Stimulated activated naive CD8-positive, alpha-beta T cell treated with anti-CD3 and anti-CD28 coated beads, Interleukin-15, Interleukin-2, amounts not matched to agents 100 ng/mL and 50 ng/mL, for 24 hours (primary cell): ENCODE results near the gene DNM1.

Experiments used
- H3K27ac Mint-ChIP-seq: one replicate; pipeline ENCODE4 v1.8.0; 2021; ENCODE audit warnings: mild to moderate bottlenecking, mixed read lengths
- H3K27me3 Mint-ChIP-seq: one replicate; pipeline ENCODE4 v1.8.0; 2021; ENCODE audit warnings: mixed read lengths
- H3K36me3 Mint-ChIP-seq: one replicate; pipeline ENCODE4 v1.8.0; 2021; ENCODE audit warnings: low read depth, mixed read lengths
- H3K4me1 Mint-ChIP-seq: one replicate; pipeline ENCODE4 v1.8.0; 2021; ENCODE audit warnings: low read depth, mixed read lengths
- H3K4me3 Mint-ChIP-seq: one replicate; pipeline ENCODE4 v1.8.0; 2021; ENCODE audit warnings: mild to moderate bottlenecking, mixed read lengths
- H3K9me3 Mint-ChIP-seq: one replicate; pipeline ENCODE4 v1.8.0; 2021; ENCODE audit warnings: mixed read lengths

DNM1 gene

DNA sequence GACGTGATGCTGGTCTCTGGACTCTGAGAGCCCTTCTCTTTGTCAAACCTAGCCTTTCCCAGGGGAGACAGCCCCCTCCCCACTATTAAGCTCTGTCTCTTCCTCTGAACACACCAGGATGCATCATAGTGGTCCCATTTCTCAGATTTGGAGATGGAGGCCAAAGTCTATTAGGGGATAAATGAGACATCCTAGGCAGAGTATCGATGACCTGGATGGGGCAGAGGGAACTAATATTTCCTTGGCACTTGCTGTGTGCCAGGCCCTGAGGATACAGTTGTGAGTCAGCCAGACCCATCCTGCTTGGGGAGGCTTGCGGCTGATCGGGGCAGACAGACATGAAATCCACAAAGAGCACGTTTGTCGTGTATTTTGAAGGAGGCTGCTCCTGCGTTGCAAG, 5.2 kb downstream of the DNM1 start:
- no peak overlapping the region for H3K4me3 Mint-ChIP-seq
- peaks cover 23% of the 10 kb centered on the region for H3K27me3 Mint-ChIP-seq
- peaks cover 7% of the 10 kb centered on the region for H3K4me1 Mint-ChIP-seq
- no peaks in the 10 kb centered on the region for H3K36me3 Mint-ChIP-seq
- H3K9me3 Mint-ChIP-seq: no peaks in the 10 kb centered on the region
- H3K27ac Mint-ChIP-seq: no peak overlapping the region

DNA sequence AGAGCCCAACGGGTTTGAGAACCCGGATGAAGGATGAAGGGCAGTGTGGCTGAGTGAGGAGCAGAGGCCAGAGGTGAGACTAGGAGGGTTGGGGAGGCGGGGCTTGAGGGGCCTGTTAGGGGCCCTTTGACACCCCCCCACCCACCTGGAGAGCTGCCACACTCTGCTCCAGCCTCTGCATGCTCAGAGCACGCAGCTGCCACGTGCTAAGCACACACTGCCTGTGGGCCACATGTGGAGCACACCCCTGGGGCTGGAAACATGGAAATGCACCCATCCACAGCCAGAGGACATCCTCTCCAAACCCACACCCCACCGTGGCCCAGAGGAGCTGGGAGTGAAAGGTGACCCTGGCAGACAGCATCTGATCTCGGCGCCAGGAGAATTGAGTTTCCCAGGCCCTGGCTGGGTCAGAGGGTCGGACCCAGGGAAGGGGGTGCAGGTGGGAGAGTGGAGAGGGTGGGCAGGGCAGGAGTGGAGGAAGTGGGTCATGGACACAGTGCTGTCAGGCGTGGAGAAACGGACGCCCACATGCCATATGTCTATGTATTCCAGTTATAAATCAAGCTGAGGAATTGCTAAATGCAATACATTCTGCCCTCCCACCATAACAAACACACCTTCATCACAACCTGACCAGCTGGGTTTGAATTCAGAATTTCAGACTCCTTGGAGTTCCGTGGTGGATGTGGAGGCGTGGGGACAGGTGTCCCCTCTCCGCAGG, 5.9 kb downstream of the DNM1 start:
- Mint-ChIP-seq H3K4me1 (peaks cover 5% of the 10 kb centered on the region), H3K27ac (no peak overlapping the region), H3K36me3 (no peaks in the 10 kb centered on the region), H3K9me3 (no peaks in the 10 kb centered on the region), H3K4me3 (no peak overlapping the region), H3K27me3 (peaks cover 21% of the 10 kb centered on the region)

DNA sequence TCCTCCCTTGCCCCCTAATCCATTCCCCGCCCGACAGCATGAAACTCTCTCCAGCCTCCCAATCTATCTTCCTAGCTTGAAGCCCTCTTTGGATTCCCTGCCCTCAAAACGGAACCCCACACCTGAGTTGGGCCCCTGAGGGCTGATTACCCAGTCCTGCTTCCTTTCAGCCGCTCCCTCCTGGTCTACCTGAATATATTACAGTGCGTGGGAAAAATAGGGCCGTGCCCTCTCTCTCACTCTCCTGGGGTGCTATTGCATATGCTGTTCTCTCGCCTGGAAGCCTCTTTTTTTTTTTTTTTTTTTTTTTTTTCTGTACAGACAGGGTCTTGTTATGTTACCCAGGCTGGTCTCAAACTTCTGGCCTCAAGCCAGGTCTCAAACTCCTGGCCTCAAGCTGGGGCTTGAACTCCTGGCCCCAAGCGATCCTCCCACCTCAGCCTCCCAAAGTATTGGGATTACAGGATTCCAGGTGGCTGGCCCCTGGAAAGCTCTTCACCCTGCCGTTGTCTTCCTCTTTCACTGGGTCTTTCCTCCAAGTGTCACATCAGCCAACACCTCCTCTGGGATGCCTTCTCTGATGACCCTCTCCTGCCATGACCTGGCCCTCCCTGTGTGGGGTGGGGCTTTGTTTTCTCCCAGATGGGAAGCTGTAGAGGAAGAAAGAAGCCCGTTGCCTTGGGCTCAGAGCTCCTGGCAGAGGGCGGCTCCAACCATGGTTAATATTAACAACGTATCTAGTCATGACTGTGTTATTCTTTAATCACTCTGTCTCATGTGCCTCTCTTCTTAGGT, 8.2 kb downstream of the DNM1 start:
- Mint-ChIP-seq H3K27me3 (peaks cover 10% of the 10 kb centered on the region), H3K27ac (no peak overlapping the region), H3K4me1 (no peaks in the 10 kb centered on the region), H3K9me3 (no peaks in the 10 kb centered on the region), H3K36me3 (no peaks in the 10 kb centered on the region), H3K4me3 (no peak overlapping the region)

DNA sequence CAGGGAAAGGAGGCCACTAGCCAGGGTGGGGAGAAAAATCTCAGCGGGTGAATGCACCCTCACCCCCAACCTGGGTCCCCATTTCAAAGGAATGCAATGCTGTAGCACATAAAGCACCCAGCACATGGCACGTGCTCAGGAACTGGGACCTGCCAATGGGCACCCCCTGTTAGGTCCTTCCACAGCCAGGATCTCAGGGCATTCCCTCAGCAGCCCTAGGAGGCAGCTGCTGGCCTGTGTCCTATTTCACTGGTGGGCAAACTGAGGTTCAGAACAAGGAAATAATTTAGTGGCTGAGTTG, 8.8 kb downstream of the DNM1 start:
- Mint-ChIP-seq H3K36me3 (no peaks in the 10 kb centered on the region), H3K4me1 (no peaks in the 10 kb centered on the region)

DNA sequence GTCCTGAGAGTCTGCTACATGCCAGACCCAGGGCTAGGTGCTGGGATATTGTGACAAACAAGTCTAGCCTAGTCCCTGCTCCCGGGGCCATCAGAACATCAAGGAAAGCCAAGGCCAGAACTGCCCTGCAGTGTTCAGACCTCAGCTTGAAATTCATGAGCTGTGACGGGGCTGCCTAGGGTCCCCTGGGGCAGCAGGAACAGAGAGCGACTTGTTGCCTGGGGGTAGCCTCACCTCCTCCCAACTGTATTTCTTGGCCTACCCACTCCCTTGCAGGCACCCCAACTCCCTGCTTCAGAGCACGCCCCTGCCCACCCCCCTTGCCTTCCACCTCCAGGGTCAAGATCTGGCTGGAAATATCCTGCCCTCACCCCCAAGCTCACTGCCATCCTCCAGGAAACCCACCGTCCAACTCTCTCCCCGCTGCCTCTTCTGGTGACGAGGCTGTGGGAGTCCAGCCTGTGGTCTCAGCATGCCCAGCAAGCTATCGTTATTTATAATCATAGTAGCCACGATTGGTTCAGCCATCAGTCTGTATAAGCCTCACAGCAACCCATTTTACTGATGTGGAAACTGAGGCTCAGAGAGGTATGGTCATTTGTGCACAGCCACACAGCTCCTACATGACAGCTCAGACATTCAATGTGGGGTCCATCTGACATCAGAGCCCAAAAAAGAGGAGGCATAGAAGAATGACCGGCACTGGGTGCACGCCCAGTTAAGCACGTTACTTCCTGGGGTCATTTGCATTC, 10.7 kb downstream of the DNM1 start:
- no peaks in the 10 kb centered on the region for H3K9me3 Mint-ChIP-seq
- peaks cover 13% of the 10 kb centered on the region for H3K4me1 Mint-ChIP-seq
- no peak overlapping the region for H3K27ac Mint-ChIP-seq
- H3K4me3 Mint-ChIP-seq: no peak overlapping the region
- H3K27me3 Mint-ChIP-seq: peaks cover 5% of the 10 kb centered on the region
- H3K36me3 Mint-ChIP-seq: no peaks in the 10 kb centered on the region

More for the DNA sequence above, 8.8 kb downstream of the DNM1 start:
- Mint-ChIP-seq H3K4me3 (no peak overlapping the region), H3K27ac (no peak overlapping the region), H3K9me3 (no peaks in the 10 kb centered on the region), H3K27me3 (peaks cover 6% of the 10 kb centered on the region)

DNA sequence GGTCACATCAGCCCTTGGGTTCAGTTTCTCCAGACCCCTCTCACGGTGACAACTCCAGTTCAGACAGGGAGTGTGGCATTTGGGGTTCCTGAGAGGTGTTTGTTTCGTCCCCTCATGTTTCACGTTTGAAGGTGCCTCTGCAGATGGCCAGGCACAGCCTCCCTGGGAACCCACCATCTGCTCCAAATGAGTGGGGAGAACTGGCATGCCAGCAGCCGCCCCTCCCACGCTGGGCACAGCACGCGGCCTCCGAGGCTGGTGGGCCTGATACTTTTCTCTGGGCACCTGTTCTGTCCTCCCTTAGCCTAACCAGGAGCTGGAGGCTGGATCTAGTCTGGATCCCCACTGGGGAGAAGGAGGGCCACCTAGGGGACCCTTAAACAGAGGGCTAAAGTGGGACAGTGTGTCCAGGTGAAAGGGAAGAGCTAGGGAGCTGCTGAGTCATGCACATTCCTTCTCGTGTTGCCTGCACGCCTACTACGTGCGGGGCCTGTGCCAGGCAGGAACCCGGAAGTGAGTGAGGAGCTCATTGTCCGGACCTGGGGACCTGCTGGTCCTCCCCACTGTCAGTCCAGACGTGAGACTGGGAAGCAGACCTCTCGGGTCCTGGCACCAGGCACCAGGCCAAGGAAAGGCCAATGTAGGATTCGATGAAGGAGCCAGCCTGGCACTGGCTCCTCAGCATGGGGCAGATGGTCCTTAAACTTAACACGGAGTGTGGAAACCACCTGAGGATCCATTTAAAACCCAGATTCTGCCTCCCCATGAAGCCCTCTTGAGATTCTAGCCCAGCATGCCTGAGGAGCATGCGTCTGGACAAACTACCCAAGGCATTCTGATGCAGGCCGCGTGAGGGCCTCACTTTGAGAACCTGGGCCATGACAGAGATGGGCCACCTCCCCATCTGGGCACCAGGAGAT, 11.7 kb downstream of the DNM1 start:
- H3K36me3 Mint-ChIP-seq: no peaks in the 10 kb centered on the region
- peaks cover 5% of the 10 kb centered on the region for H3K27me3 Mint-ChIP-seq
- H3K27ac Mint-ChIP-seq: no peak overlapping the region
- H3K4me3 Mint-ChIP-seq: no peak overlapping the region
- no peaks in the 10 kb centered on the region for H3K9me3 Mint-ChIP-seq
- peaks cover 15% of the 10 kb centered on the region for H3K4me1 Mint-ChIP-seq

DNA sequence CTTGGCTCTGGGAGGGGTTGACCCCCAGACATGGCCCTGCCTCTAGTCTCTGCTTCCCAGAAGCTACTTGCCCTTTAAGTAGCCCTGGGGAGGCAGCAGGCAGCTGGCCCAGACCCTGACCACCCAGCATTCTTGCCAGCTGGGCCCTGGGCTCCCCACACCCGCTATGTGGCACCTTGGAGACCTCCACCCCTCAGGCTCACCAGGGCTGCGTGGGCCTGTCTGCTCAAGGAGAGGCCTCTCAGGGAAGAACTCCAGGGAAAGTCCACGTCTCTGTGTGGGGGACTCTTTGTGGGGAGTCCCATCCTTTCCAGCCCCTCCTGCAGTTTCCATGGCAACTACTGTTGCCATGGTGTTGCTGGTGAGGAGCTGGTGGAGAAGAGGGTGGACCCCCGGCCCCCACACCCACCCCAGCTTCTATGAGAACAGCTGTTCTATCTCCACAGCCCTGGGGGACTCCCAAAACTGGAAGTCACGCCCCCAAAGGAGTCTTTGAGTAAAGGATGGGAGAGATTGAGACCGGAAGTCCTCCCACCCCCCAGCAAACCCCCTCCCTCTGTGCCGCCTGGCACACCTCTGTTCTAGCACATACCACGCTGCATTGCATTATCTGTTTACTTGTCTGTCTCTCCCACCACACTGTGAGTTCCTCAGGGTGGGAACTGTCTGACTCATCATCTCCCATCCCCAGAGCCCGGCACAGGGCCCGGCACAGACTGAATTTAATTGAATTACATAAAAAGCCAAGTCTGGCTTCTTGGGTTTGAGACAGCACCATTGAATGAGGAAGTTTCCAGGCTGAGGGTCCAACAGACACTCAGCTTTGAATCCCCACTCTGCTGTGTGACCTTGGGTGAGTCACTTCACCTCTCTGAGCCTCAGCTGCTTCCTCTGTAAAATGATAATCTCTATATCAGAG, 12.6 kb downstream of the DNM1 start:
- Mint-ChIP-seq H3K36me3 (no peaks in the 10 kb centered on the region), H3K27me3 (peaks cover 5% of the 10 kb centered on the region), H3K4me3 (no peak overlapping the region), H3K27ac (no peak overlapping the region), H3K9me3 (no peaks in the 10 kb centered on the region), H3K4me1 (peaks cover 15% of the 10 kb centered on the region)

DNA sequence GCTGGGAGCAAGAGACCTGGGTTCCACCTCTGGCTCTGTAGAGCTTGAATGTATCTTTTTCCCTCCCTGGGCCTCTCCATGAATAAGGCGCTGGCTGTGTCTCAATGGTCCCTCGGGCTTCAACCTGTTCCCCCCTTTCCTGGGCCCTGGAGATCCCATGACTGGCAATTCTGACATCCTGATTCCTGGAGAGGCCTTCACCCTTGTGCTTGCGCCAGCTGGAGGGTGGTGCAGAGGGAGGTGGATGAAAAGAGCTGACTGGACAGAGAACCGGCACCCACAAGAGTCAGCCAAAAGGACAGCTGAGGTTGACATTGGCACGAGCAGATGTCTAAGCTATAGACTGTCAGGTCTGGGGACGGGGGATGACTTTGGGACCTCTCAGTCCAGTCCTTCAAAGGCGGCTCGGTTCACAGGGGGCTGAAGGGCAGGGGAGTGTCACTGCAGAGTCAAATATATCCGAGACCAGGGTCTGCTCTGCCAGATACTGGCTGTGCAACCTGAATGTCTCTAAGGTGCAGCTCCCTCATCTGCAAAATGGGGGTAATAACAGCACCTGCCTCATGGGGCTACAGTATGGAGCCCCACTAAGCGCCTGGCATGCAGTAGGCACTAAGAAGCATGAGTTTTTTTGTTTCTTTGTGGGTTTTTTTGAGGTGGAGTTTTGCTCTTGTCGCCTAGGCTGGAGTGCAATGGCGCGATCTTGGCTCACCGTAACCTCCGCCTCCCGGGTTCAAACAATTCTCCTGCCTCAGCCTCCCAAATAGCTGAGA, 13.8 kb downstream of the DNM1 start:
- Mint-ChIP-seq H3K4me3 (no peak overlapping the region), H3K27me3 (peaks cover 4% of the 10 kb centered on the region), H3K36me3 (no peaks in the 10 kb centered on the region), H3K4me1 (peaks cover 15% of the 10 kb centered on the region), H3K9me3 (no peaks in the 10 kb centered on the region), H3K27ac (peak overlapping the region; percentile 48)

DNA sequence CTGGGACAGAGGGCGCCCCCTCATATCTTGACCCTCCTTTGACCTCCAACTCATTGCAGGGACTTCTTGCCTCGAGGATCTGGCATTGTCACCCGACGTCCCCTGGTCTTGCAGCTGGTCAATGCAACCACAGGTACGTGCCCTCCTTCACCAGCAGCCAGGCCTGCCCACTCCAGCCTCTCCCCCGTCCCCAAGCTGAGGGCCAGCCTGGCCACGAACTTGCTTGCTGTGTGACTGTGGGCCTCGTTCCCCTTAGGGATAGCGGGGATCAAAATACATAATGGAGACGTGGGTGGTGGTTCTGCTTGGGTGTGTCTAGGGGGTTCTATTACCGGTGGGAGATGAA, 15.0 kb downstream of the DNM1 start:
- H3K27me3 Mint-ChIP-seq: no peaks in the 10 kb centered on the region
- H3K9me3 Mint-ChIP-seq: no peaks in the 10 kb centered on the region
- H3K4me3 Mint-ChIP-seq: peak overlapping the region; percentile 81
- peaks cover 15% of the 10 kb centered on the region for H3K4me1 Mint-ChIP-seq
- H3K36me3 Mint-ChIP-seq: no peaks in the 10 kb centered on the region
- H3K27ac Mint-ChIP-seq: peak overlapping the region; percentile 72

DNA sequence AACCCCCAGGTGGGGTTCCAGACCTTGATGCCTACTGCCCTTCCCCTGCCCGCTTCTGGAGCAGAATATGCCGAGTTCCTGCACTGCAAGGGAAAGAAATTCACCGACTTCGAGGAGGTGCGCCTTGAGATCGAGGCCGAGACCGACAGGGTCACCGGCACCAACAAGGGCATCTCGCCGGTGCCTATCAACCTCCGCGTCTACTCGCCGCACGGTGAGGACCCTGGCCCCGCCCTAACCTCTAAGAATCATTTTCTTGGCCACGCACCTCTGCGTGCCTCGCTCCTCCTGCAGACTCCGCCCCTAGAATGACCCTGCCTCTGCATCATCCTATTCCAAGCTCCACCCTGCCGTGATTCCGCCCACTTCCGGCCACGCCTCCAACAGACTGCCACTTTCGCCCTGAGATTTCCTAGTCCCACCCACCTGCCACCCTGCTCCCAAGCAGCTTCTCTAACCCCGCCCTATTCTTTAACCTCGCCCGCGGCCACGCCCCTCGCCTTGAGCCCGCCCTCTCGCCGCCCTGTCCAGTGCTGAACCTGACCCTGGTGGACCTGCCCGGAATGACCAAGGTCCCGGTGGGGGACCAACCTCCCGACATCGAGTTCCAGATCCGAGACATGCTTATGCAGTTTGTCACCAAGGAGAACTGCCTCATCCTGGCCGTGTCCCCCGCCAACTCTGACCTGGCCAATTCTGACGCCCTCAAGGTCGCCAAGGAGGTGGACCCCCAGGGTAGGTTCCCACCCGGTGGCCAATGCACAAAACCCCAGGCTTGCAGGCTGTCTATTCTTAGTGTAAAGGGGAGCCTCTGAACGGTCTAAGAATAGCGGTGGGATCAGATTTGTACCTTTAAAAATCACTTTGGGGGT, 15.6 kb downstream of the DNM1 start:
- Mint-ChIP-seq H3K27ac (peak overlapping the region; percentile 72), H3K4me3 (peak overlapping the region; percentile 81), H3K4me1 (peaks cover 15% of the 10 kb centered on the region), H3K36me3 (no peaks in the 10 kb centered on the region), H3K27me3 (no peaks in the 10 kb centered on the region), H3K9me3 (no peaks in the 10 kb centered on the region)

DNA sequence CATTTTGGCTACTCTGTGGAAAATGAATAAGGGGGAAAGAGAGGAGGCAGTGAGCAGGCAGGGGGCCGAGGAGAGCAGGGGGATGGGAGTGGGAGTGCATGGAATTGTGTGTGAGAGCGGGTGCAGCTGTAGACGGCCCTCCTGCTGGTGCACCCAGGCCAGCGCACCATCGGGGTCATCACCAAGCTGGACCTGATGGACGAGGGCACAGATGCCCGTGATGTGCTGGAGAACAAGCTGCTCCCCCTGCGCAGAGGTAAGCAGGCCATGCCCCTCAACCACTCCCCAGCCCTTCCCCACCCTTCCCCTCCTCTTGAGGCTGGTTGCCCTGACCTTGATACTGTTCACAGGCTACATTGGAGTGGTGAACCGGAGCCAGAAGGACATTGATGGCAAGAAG, 16.7 kb downstream of the DNM1 start:
- H3K4me3 Mint-ChIP-seq: no peak overlapping the region
- no peak overlapping the region for H3K27ac Mint-ChIP-seq
- H3K36me3 Mint-ChIP-seq: no peaks in the 10 kb centered on the region
- peaks cover 15% of the 10 kb centered on the region for H3K4me1 Mint-ChIP-seq
- no peaks in the 10 kb centered on the region for H3K9me3 Mint-ChIP-seq
- no peaks in the 10 kb centered on the region for H3K27me3 Mint-ChIP-seq

DNA sequence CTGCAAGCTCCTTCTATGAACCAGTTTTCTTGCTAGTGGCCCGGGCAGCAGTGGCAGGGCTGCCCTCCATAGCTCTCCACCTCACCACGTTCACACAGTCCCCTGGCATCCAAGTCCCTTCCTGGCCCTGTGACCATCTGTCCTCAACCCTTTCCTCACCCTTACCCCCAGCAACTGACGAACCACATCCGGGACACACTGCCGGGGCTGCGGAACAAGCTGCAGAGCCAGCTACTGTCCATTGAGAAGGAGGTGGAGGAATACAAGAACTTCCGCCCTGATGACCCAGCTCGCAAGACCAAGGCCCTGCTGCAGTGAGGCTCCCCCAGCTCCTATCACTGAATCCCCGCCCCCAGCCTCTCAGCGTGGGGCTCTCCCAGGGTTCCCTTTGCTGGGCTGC, 18.8 kb downstream of the DNM1 start:
- no peak overlapping the region for H3K27ac Mint-ChIP-seq
- no peak overlapping the region for H3K4me3 Mint-ChIP-seq
- peaks cover 15% of the 10 kb centered on the region for H3K4me1 Mint-ChIP-seq
- H3K9me3 Mint-ChIP-seq: no peaks in the 10 kb centered on the region
- no peaks in the 10 kb centered on the region for H3K27me3 Mint-ChIP-seq
- H3K36me3 Mint-ChIP-seq: no peaks in the 10 kb centered on the region
